Measurements from ENCODE around the gene SMYD2. TPM values are rescaled to one million over a fixed set of nuclear protein-coding genes. Genes with fewer than 3 reads are reported as not detected.

SMYD2 gene
- total RNA-seq, 2 donors from 2014 or later, result 21.8 to 23.0 TPM

DNA sequence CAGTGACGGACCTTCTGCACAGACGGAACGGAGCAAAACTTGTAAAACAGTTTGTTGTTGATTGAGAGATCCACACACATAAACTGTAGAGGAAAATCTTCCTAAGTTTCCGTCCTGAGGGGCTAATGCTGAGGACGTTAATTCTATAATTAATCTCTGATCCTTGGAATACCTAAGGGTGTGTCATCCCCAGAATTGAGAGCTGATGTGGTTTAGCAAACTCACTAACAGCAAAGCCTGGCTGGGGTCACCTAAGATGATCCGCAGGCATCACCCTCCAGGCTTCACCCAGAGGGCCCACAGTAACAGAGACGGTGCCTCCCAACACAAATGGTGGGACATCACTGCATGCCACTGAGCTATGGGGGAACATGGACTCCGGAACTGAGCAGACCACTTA lies 97.5 kb downstream of the SMYD2 start:
- Histone ChIP-seq H3K4me1 (no peaks in the 10 kb centered on the region), H3K27me3 (no peaks in the 10 kb centered on the region), H3K27ac (no peak overlapping the region), H3K9me3 (no peaks in the 10 kb centered on the region), H3K36me3 (no peaks in the 10 kb centered on the region), H3K9ac (ENCODE audit: low read depth in 2 of 2, low read length in 2 of 2) (no peak overlapping the region), H3K4me3 (no peak overlapping the region)
- intact Hi-C loops (cut with DNase I), result no loop called here
- TF ChIP-seq, protein P1, sequence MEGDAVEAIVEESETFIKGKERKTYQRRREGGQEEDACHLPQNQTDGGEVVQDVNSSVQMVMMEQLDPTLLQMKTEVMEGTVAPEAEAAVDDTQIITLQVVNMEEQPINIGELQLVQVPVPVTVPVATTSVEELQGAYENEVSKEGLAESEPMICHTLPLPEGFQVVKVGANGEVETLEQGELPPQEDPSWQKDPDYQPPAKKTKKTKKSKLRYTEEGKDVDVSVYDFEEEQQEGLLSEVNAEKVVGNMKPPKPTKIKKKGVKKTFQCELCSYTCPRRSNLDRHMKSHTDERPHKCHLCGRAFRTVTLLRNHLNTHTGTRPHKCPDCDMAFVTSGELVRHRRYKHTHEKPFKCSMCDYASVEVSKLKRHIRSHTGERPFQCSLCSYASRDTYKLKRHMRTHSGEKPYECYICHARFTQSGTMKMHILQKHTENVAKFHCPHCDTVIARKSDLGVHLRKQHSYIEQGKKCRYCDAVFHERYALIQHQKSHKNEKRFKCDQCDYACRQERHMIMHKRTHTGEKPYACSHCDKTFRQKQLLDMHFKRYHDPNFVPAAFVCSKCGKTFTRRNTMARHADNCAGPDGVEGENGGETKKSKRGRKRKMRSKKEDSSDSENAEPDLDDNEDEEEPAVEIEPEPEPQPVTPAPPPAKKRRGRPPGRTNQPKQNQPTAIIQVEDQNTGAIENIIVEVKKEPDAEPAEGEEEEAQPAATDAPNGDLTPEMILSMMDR (IDR thresholded peaks at IDR 0.05), result no peak
- DNase-seq, result no peak

DNA sequence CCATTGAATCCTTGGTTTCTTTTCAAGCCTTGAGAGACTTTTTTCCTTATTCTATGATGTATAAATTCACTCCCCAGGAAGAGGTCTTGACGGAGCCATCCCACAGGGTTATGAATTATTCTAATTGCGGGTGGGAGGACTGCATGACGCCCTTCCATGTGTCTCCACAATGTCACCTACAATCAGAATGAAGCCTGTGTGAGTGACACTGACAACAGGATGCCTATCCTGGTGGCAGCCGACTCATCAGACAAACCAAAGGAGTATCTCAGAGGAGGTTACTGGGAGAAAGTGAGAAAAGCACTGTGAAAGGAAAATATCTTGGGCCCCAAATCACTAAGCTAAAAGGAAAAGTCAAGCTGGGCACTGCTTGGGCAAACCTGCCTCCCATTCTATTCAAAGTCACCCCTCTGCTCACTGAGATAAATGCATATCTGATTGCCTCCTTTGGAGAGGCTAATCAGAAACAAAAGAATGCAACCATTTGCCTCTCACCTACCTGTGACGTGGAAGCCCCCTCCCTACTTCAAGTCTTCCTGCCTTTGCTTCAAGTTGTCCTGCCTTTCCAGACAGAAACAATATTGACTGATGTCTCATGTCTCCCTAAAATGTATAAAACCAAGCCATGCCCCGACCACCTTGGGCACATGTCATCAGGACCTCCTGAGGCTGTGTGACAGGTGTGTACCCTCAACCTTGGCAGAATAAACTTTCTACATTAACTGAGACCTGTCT lies 98.4 kb downstream of the SMYD2 start:
- Histone ChIP-seq H3K4me1 (no peaks in the 10 kb centered on the region), H3K27ac (no peak overlapping the region), H3K27me3 (no peaks in the 10 kb centered on the region), H3K9ac (ENCODE audit: low read depth in 2 of 2, low read length in 2 of 2) (no peak overlapping the region), H3K9me3 (no peaks in the 10 kb centered on the region), H3K36me3 (no peaks in the 10 kb centered on the region), H3K4me3 (no peak overlapping the region)
- TF ChIP-seq, protein P1 (IDR thresholded peaks at IDR 0.05), result no peak
- intact Hi-C loops (cut with DNase I), result no loop called here
- DNase-seq, result no peak

DNA sequence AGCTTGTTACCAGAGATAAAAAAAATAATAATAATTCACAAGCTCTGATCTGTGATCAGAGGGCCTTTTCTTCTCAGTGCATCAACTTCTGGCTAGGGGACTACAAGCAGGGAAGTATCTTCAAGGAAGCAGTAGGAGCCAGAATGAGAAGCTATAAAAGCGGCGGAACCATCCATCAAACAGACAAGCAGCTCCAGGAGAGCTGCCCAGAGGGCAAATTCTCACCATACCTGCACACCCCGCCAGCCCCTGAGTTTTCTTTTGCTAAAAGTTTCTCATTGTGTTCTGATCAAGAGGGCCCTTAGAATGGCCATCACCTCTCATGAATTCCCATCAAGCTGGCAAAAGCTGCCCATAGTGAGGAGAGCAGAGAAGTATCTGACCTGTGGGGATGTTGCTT lies 99.4 kb downstream of the SMYD2 start:
- H3K9ac ChIP-seq (ENCODE audit: low read depth in 2 of 2, low read length in 2 of 2), result no peak overlapping the region
- H3K27ac ChIP-seq, result no peak overlapping the region
- no peaks in the 10 kb centered on the region for H3K36me3 ChIP-seq
- H3K27me3 ChIP-seq, result no peaks in the 10 kb centered on the region
- no peaks in the 10 kb centered on the region for H3K9me3 ChIP-seq
- no peaks in the 10 kb centered on the region for H3K4me1 ChIP-seq
- intact Hi-C loops (cut with DNase I), result no loop called here
- no peak overlapping the region for H3K4me3 ChIP-seq
- TF ChIP-seq, protein P1 (IDR thresholded peaks at IDR 0.05), result no peak
- no peak for DNase-seq

DNA sequence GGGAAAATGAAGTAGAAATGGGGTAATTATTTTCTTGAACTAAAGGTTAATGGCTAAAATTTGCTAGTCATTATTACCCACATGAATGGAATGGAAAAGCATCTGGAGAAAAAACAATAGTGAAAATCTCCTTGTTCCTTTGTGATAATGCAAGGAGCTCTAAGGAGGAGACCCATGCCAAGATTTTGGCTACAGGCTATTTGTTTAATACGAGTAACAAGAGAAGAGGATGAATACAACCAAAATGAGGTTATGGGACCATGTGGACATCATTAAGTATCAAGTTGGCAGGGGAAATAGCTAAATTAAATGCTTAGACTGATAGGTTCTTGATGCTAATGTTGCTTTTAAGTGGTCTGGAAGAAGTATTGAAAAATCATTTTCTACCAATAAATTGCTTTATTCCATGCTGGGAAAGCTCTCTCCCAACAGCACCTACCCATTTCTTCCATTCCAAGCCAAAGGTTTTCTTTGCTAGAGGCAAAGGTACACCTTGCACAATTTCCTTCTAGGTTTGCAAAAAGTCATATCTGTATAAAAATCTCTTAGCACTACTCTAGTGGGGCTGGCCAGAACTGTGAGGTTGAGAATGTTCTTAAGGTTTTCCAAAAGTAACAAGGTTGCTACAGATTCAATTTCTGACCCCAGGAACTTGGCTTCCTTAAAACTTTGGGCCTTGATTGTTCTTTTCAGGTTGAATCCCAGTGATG lies 100.2 kb downstream of the SMYD2 start:
- no peak for DNase-seq
- Histone ChIP-seq H3K4me3 (no peak overlapping the region), H3K9ac (ENCODE audit: low read depth in 2 of 2, low read length in 2 of 2) (no peak overlapping the region), H3K4me1 (no peaks in the 10 kb centered on the region), H3K27me3 (no peaks in the 10 kb centered on the region), H3K36me3 (no peaks in the 10 kb centered on the region), H3K27ac (no peak overlapping the region), H3K9me3 (no peaks in the 10 kb centered on the region)
- TF ChIP-seq, protein P1 (IDR thresholded peaks at IDR 0.05), result no peak
- intact Hi-C loops (cut with DNase I), result no loop called here

DNA sequence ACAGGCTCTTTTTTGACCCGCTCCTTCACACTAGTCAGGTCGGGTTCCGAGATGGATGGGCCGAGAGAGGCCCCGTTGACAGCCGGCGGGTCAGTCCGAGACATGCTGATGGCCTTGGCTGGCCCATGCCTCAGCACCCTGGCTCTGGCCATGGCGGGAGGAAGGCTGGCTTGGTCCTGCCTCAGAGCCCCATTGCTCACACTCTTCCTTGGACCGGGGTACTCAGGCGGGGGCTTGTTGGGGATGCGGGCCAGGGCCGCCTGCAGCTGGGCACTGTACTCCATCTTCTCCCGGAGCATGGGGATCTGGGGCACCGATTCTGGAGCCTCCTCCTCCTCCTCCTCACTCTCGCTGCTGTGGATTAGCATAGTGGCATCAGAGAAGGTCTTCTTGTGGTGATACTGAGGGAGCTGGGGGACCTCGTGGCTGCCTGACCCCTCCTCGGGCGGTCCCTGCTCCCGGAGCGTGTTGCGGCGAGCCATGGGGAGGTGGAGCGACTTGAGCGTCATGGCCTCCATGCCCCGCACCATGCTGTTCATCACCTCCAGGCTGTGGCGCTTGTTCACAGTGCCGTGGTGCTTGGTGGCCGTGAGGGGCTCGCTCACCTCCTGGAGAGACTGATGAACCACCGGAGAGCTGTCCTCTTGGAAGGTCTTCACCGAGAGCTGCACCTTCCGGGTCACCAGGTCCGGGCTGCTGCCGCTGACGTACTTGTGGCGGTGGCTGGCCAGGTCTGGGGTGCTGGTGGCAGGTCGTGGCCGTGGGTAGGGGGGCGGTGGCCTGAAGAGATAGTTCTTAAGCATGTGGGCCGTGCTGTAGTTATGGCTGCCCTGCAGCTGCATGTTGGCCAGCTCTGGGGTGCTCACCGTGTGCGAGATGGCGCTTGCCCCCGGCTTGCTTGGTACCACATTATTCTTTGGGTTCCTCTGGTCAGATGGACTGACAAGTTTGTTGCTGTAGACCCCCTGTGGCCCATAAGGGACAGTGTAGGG lies 102.7 kb downstream of the SMYD2 start:
- no peak for DNase-seq
- H3K4me3 ChIP-seq, result no peak overlapping the region
- TF ChIP-seq, protein P1 (IDR thresholded peaks at IDR 0.05), result no peak
- intact Hi-C loops (cut with DNase I), result no loop called here
- H3K27me3 ChIP-seq, result no peaks in the 10 kb centered on the region
- H3K4me1 ChIP-seq, result no peaks in the 10 kb centered on the region
- no peak overlapping the region for H3K9ac ChIP-seq (ENCODE audit: low read depth in 2 of 2, low read length in 2 of 2)
- H3K27ac ChIP-seq, result no peak overlapping the region
- no peaks in the 10 kb centered on the region for H3K9me3 ChIP-seq
- H3K36me3 ChIP-seq, result no peaks in the 10 kb centered on the region
